ENCODE results near the gene SORBS1. TPM values are rescaled to one million over a fixed set of nuclear protein-coding genes. Genes with fewer than 3 reads are reported as not detected.

SORBS1 gene
- total and polyA plus RNA-seq, 2 of the 13 experiments (the other 11 are each of a cell fraction or from before 2014, with no cell fraction given) = 16.8 to 39.8 TPM

- TF ChIP-seq ZSCAN29 (CRISPR knock-in tag; conservative IDR thresholded peaks at IDR 0.05) (no peak), ZNF136 (CRISPR knock-in tag; IDR thresholded peaks at IDR 0.05; ENCODE audit: low read depth) (no peak)
Observed at GRCh38 chr10:95309958-95310357, 251.2 kb downstream of the SORBS1 start (continued).

- ChIA-PET POLR2A (no interaction called here), CTCF (ENCODE audit: low intra/inter-chr PET ratio, low total read pairs) (no interaction called here)
- H3K4me1 ChIP-seq (ENCODE audit: insufficient read depth, low read length) = peaks cover 58% of the 10 kb centered on the region
- no peaks in the 10 kb centered on the region for H3K79me2 ChIP-seq (ENCODE audit: insufficient read depth, low read length)
- peaks cover 2 to 6% of the 10 kb centered on the region in 2 experiments; a peak in 3 of 5 replicates for H3K36me3 ChIP-seq (replicated peaks in 1 of 2; ENCODE audit: control insufficient read depth in 1 of 2, insufficient read depth in 2 of 2, low read length in 2 of 2)
- intact Hi-C loops (cut with micrococcal nuclease; ENCODE audit: unreplicated experiment) (loop anchor here (1.0 kb wide), 1 partner anchor 18 kb away; no protein-coding TSS in a partner anchor), in situ Hi-C loops (cut with HindIII; ENCODE audit: extremely low pct_ligation_motif_present, low pct_unique_long_range_greater_than_20kb) (no loop called here)
- no peak overlapping the region for H3K9ac ChIP-seq (ENCODE audit: insufficient read depth, low read depth, low read length)
- no peaks in the 10 kb centered on the region for H3K9me3 ChIP-seq (ENCODE audit: low read length)
- no peak overlapping the region for H3K4me3 ChIP-seq (replicated peaks in 1 of 3; ENCODE audit: insufficient read depth in 1 of 3, low read depth in 2 of 3, low read length in 3 of 3)
- ATAC-seq = peak; percentile 74
- H2AFZ ChIP-seq (ENCODE audit: low read length) = no peak overlapping the region
- H3K27ac ChIP-seq (ENCODE audit: extremely low read length, insufficient read depth, low read length) = no peak overlapping the region
- H4K20me1 ChIP-seq (ENCODE audit: insufficient read depth, low read length) = no peaks in the 10 kb centered on the region
- no peaks in the 10 kb centered on the region for H3K27me3 ChIP-seq (ENCODE audit: control insufficient read depth in 1 of 2, insufficient read depth in 2 of 2, low read length in 2 of 2)
- WGBS (ENCODE audit: low lambda C conversion rate) = 28% methylated on average over 8 of the region's 8 CpGs
- TSS peak; percentile 22 for BruUV-seq (replicated peaks)
- peak overlapping the region; percentile 34; the same call in 1 of the 2 replicates for H3K4me2 ChIP-seq (ENCODE audit: low read depth, low read length)
- DNase-seq (ENCODE audit: low spot score) = peak; percentile 68
- peak; percentile 18 for FAIRE-seq
- no peak for TF ChIP-seq TOE1 (CRISPR knock-in tag; IDR thresholded peaks at IDR 0.05)
- TF ChIP-seq MBD4 (IDR thresholded peaks at IDR 0.05; ENCODE audit: borderline replicate concordance, low read length) = 0 out of 2 replicates have a peak, but pooled peaks have one; percentile 13
- TF ChIP-seq SOX5 (CRISPR knock-in tag; IDR thresholded peaks at IDR 0.05; ENCODE audit: borderline replicate concordance) = peak; percentile 24; the same call in 1 of the 2 replicates
- TF ChIP-seq IRF1 (CRISPR knock-in tag; IDR thresholded peaks at IDR 0.05; ENCODE audit: low read depth) = no peak
- TF ChIP-seq FOSL1 (CRISPR knock-in tag; IDR thresholded peaks at IDR 0.05; ENCODE audit: borderline replicate concordance) = peak; percentile 56; the same call in 1 of the 2 replicates
- TF ChIP-seq PRMT3 (CRISPR knock-in tag; IDR thresholded peaks at IDR 0.05; ENCODE audit: borderline replicate concordance, low read depth) = no peak
- peak; percentile 41; the same call in 1 of the 2 replicates for TF ChIP-seq SAP130 (CRISPR knock-in tag; IDR thresholded peaks at IDR 0.05; ENCODE audit: low read depth)
- no peak for TF ChIP-seq SP4 (CRISPR knock-in tag; IDR thresholded peaks at IDR 0.05)
- TF ChIP-seq ZNF644 (CRISPR knock-in tag; IDR thresholded peaks at IDR 0.05; ENCODE audit: low read depth) = 0 out of 2 replicates have a peak, but pooled peaks have one; percentile 40
- TF ChIP-seq FOXA1 (IDR thresholded peaks at IDR 0.05) = no peak
- TF ChIP-seq FOXA1 (CRISPR knock-in tag; IDR thresholded peaks at IDR 0.05) = 0 out of 2 replicates have a peak, but pooled peaks have one; percentile 6
- TF ChIP-seq THAP7 (CRISPR knock-in tag; IDR thresholded peaks at IDR 0.05) = no peak
- TF ChIP-seq ARID5B (CRISPR knock-in tag; IDR thresholded peaks at IDR 0.05) = peak; percentile 31; the same call in 1 of the 2 replicates
- no peak for TF ChIP-seq SOX13 (IDR thresholded peaks at IDR 0.05)
- TF ChIP-seq SOX13 (CRISPR knock-in tag; conservative IDR thresholded peaks at IDR 0.05 in 1 of 2, IDR thresholded peaks at IDR 0.05 in 1 of 2) = peak in 1 of 2 experiments; percentile 17; a peak in 1 of 4 replicates
Observed at GRCh38 chr10:95308389-95309302, 252.5 kb downstream of the SORBS1 start.
